GM23338 (cell line): Measurements from ENCODE around the gene SPATC1L. TPM values are rescaled to one million over a fixed set of nuclear protein-coding genes. Genes with fewer than 3 reads are reported as not detected.

ENCODE experiments used
- ATAC-seq: fragments of 200-7000 bp; cut with Tn5 transposase; 3 replicates; pipeline ENCODE4 v1.9.1; 2020
- DNase-seq: peaks from one replicate; pipeline ENCODE4 v3.0.0-alpha.2; 2015; ENCODE audit warnings: low spot score
- H2AFZ ChIP-seq: fragments of 200-600 bp; sonication (generic); 2 replicates; pipeline ENCODE4 v1.8.0; 2016; ENCODE audit warnings: antibody characterized with exemption, mild to moderate bottlenecking, moderate library complexity
- H3F3A ChIP-seq: fragments of 200-600 bp; sonication (generic); replicated peaks from 2 replicates; pipeline ENCODE4 v1.8.0; 2017; ENCODE audit warnings: antibody characterized with exemption, mixed run types, low read depth
- H3K27ac ChIP-seq: fragments of 200-600 bp; sonication (generic); 2 replicates; pipeline ENCODE4 v1.6.1; 2016; ENCODE audit warnings: low read depth
- H3K27me3 ChIP-seq: fragments of 200-600 bp; sonication (generic); 2 replicates; pipeline ENCODE4 v1.8.0; 2016; ENCODE audit warnings: mild to moderate bottlenecking, mixed run types, moderate library complexity; ENCODE audit not compliant: insufficient read depth
- H3K36me3 ChIP-seq: fragments of 200-600 bp; sonication (generic); 2 replicates; pipeline ENCODE4 v1.8.0; 2016; ENCODE audit warnings: mild to moderate bottlenecking; ENCODE audit not compliant: insufficient read depth
- H3K4me1 ChIP-seq: fragments of 200-600 bp; sonication (generic); 2 replicates; pipeline ENCODE4 v1.8.0; 2016; ENCODE audit warnings: mild to moderate bottlenecking, moderate library complexity; ENCODE audit not compliant: insufficient read depth
- H3K4me2 ChIP-seq: fragments of 200-600 bp; sonication (generic); 2 replicates; pipeline ENCODE4 v1.7.1; 2017; ENCODE audit warnings: mixed run types
- H3K4me3 ChIP-seq: fragments of 200-600 bp; sonication (generic); 2 replicates; pipeline ENCODE4 v1.6.1; 2016; ENCODE audit warnings: mixed run types
- H3K79me2 ChIP-seq: fragments of 200-600 bp; sonication (generic); replicated peaks from 2 replicates; pipeline ENCODE4 v1.8.0; 2017; ENCODE audit warnings: mild to moderate bottlenecking; ENCODE audit not compliant: insufficient read depth
- H3K9me2 ChIP-seq: fragments of 200-600 bp; sonication (generic); 2 replicates; pipeline ENCODE4 v1.8.0; 2017; ENCODE audit not compliant: insufficient read depth
- H4K20me1 ChIP-seq: fragments of 200-600 bp; sonication (generic); replicated peaks from 2 replicates; pipeline ENCODE4 v1.8.0; 2017; ENCODE audit warnings: mild to moderate bottlenecking; ENCODE audit not compliant: insufficient read depth
- H3K27ac Mint-ChIP-seq: 2 replicates; pipeline ENCODE4 v1.8.0; 2020; ENCODE audit warnings: inconsistent platforms, mild to moderate bottlenecking, moderate library complexity, mixed read lengths
- H3K27me3 Mint-ChIP-seq: 3 replicates; pipeline ENCODE4 v1.8.0; 2022; ENCODE audit warnings: low read depth, mild to moderate bottlenecking, moderate library complexity, mixed read lengths, inconsistent platforms; ENCODE audit not compliant: insufficient read depth, poor library complexity
- H3K36me3 Mint-ChIP-seq: 3 replicates; pipeline ENCODE4 v1.8.0; 2021; ENCODE audit warnings: low read depth, mild to moderate bottlenecking, inconsistent platforms, moderate library complexity, mixed read lengths
- H3K4me1 Mint-ChIP-seq: 3 replicates; pipeline ENCODE4 v1.8.0; 2020; ENCODE audit warnings: mild to moderate bottlenecking, inconsistent platforms, mixed read lengths
- H3K4me3 Mint-ChIP-seq: 3 replicates; pipeline ENCODE4 v1.8.0; 2021; ENCODE audit warnings: moderate library complexity, mild to moderate bottlenecking, inconsistent platforms, mixed read lengths
- H3K9me3 Mint-ChIP-seq: 3 replicates; pipeline ENCODE4 v1.8.0; 2020; ENCODE audit warnings: moderate library complexity, mild to moderate bottlenecking, inconsistent platforms, mixed read lengths
- CREB1 ChIP-seq: fragments of 250-450 bp; sonication (Bioruptor Pico); IDR thresholded peaks from 2 replicates; pipeline ENCODE4 v1.5.0; 2020; ENCODE audit warnings: low read depth, mild to moderate bottlenecking, moderate library complexity
- ETS1 ChIP-seq: IDR thresholded peaks from 2 replicates; pipeline ENCODE4 v1.6.1; 2016; ENCODE audit warnings: antibody characterized with exemption
- EZH2phosphoT487 ChIP-seq: fragments of 200-600 bp; sonication (generic); IDR thresholded peaks from one replicate; pipeline ENCODE4 v1.8.1; 2018; ENCODE audit warnings: antibody characterized with exemption; ENCODE audit not compliant: unreplicated experiment
- JUNB ChIP-seq: IDR thresholded peaks from one replicate; pipeline ENCODE4 v1.6.1; 2016; ENCODE audit warnings: antibody characterized with exemption; ENCODE audit not compliant: unreplicated experiment
- POLR2AphosphoS5 ChIP-seq: IDR thresholded peaks from 2 replicates; pipeline ENCODE4 v1.6.1; 2016; ENCODE audit warnings: antibody characterized with exemption, low read depth
- REST ChIP-seq: IDR thresholded peaks from one replicate; pipeline ENCODE4 v1.6.1; 2018; ENCODE audit warnings: antibody characterized with exemption; ENCODE audit not compliant: unreplicated experiment
- STAT1 ChIP-seq: IDR thresholded peaks from one replicate; pipeline ENCODE4 v1.6.1; 2016; ENCODE audit warnings: antibody characterized with exemption; ENCODE audit not compliant: unreplicated experiment
- ZNF114 ChIP-seq: fragments of 250-450 bp; sonication (Bioruptor Pico); IDR thresholded peaks from 2 replicates; pipeline ENCODE4 v1.5.0; 2020; ENCODE audit warnings: mild to moderate bottlenecking, moderate library complexity
- ZNF331 ChIP-seq: fragments of 250-450 bp; sonication (Bioruptor Pico); IDR thresholded peaks from 2 replicates; pipeline ENCODE4 v1.5.0; 2020; ENCODE audit warnings: low read depth, mild to moderate bottlenecking, moderate library complexity
- ZNF462 ChIP-seq: fragments of 250-450 bp; sonication (Bioruptor Pico); IDR thresholded peaks from 2 replicates; pipeline ENCODE4 v1.5.0; 2020; ENCODE audit warnings: mild to moderate bottlenecking, moderate library complexity
- polyA plus RNA-seq: library from polyadenylated mRNA; unstranded; fragments of >200 nt; fragmentation: Nextera tagmentation; extraction: Ambion mirVana; gene quantifications from 2 replicates; pipeline ENCODE4 v1.2.1, GENCODE V29; 2016
- total RNA-seq: library from RNA; depleted of rRNA; stranded (reverse); fragments of >200 nt; shearing (Covaris generic); gene quantifications from 2 replicates; pipeline ENCODE4 v1.2.3, GENCODE V29; 2014

Gene SPATC1L
- total and polyA plus RNA-seq, 2 experiments from 2014 or later: 37.6 to 70.2 TPM

GRCh38 chr21:46128106-46128932 lies 55.9 kb downstream of the SPATC1L start (continued):
- TF ChIP-seq ZNF462 (CRISPR knock-in tag): no peak
- no peak for TF ChIP-seq JUNB
- TF ChIP-seq CREB1 (CRISPR knock-in tag): no peak
- no peak for TF ChIP-seq POLR2AphosphoS5
- TF ChIP-seq EZH2phosphoT487: no peak
- no peak for TF ChIP-seq STAT1

DNA sequence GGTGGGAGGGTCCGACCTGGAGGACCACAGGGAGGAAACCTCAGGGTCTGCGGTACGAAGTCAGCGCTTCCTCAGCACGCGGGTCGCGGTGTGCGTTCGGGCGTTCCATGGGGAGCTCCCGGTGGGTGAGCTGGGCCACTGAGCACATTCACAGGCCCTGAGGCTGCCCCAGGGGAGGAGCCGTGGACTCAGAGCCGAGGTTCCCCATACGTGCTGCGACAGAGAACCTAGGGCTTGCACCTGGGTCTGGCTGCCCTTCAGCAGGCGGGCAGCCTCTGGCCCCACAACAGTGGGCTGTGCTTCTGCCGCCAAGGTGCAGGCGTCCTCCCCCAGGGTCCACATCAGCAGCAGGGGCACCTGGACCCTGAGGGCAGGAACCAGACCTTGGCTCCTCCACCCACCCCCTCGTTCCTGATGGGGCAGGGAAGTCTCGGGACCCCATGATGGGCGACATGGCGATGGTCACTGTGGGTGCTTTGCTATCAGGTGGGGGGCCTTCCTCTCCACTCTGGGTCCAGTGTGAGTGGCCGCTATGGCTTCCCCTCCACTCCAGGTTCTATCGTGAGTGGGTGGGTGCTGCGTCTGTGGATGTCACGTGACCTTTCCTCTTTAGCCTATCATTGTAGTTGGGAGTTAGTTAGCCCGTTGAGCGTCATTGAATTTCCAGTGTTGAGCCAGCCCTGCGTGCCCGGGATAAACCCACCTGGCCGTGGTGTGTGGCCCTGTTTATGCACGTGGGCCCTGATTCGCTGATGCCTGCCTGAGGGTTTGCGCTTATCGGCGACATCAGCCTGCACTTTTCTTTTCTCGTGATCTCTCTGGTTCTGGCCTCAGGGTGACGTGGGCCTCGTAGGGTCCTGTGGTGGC lies 56.8 kb downstream of the SPATC1L start:
- no peak for ATAC-seq
- Histone ChIP-seq H3K4me3 (no peak overlapping the region), H3K27ac (no peak overlapping the region), H2AFZ (no peak overlapping the region), H3K4me1 (no peaks in the 10 kb centered on the region), H3K79me2 (no peaks in the 10 kb centered on the region), H3K4me2 (no peak overlapping the region), H3K27me3 (no peaks in the 10 kb centered on the region), H3F3A (no peaks in the 10 kb centered on the region), H3K9me2 (no peaks in the 10 kb centered on the region), H3K36me3 (no peaks in the 10 kb centered on the region), H4K20me1 (no peaks in the 10 kb centered on the region)
- Mint-ChIP-seq H3K36me3 (peaks cover 7% of the 10 kb centered on the region; the same call in 2 of the 3 replicates), H3K27ac (no peak overlapping the region), H3K4me3 (no peak overlapping the region), H3K4me1 (peaks cover 4% of the 10 kb centered on the region; the same call in 2 of the 3 replicates), H3K9me3 (no peaks in the 10 kb centered on the region), H3K27me3 (peaks cover 9% of the 10 kb centered on the region)
- DNase-seq: no peak
- TF ChIP-seq ZNF114 (CRISPR knock-in tag): no peak
- no peak for TF ChIP-seq ETS1
- TF ChIP-seq JUNB: no peak
- TF ChIP-seq ZNF331 (CRISPR knock-in tag): no peak
- no peak for TF ChIP-seq REST
- TF ChIP-seq STAT1: no peak
